Cardiac fibroblast (primary cell): ENCODE results near the gene PLCD4.

Experiments used
- DNase-seq, 2 donors: peaks; one replicate each; pipeline versions ENCODE4 v3.0.0 to v3.0.0-alpha.2; 2010; ENCODE audit warnings: low read depth in 2 of 2
- H3K4me3 ChIP-seq, 2 donors: replicated peaks in 1 of 2; 1 replicate in 1 of 2; 2 replicates in 1 of 2; pipeline ENCODE4 v1.5.1; 2011; ENCODE audit warnings: low read depth in 2 of 2, low read length in 2 of 2, mild to moderate bottlenecking in 2 of 2, moderate library complexity in 1 of 2
- CTCF ChIP-seq: IDR thresholded peaks from one replicate; pipeline ENCODE4 v1.5.1; 2011; ENCODE audit warnings: low read depth, mild to moderate bottlenecking, low read length, inconsistent platforms

The PLCD4 gene

DNA sequence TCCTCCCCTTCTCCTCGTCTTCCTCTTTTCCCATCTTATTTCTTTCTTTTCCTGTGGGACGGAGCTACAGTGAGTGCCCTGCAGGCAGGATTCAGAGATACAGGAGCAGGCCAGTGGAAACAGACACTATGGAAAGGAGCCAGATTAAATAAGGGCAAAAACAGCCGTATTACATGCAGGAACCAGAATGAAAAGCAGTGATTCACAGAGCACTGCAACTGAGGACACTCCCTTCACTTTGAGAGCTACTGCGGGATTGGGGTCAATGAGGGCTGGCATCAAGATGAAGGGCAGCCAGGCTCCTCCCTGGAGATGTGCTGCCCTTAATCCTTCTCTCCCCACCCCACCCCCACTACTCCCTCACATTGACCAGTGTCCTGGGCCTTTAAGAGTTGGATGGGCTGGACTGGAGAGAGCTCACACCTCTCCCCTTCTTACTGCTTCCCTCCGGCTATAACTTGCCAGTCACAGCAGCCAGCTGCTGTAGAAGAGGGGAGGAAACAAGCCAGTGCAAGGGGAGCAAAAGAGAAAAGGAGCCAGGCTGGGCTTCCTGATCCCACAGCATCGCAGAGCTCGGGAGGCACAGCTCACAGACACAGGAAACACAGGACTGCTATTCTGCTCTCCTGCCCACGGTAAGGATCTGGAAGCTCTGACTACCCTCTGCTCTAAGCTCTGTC lies at the start of gene PLCD4:
Gene PLCD4, plus strand, starts transcription at position 464 of the 680 bp plus-strand sequence. CDS start 7,841 bp downstream, outside the sequence.
- H3K4me3 ChIP-seq = peak within 1 kb of the TSS; percentile 35 to 37
- peak; percentile 31 for TF ChIP-seq CTCF
- DNase-seq = peak; percentile 75 to 86

DNA sequence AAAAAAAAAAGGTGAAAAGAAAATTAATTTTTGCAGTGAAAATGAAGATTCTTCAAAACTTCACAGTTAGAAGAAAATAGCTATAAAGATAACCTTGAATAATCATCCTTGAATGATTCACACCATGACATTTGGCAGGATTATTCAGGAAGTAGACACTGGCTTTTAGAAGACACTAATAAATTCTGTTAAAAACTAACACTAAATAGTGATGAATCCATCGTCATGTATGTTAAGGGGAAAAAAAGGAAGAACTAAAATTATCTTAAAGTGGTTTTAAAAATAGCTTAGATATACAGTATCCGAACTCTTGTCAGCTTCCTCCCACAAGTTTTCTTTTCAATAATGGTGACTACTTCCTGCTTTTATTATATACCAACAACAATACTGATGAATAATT lies 49.8 kb upstream of the PLCD4 start:
- no peak for TF ChIP-seq CTCF
- peak in 1 of 2 donors; percentile 2 for DNase-seq

DNA sequence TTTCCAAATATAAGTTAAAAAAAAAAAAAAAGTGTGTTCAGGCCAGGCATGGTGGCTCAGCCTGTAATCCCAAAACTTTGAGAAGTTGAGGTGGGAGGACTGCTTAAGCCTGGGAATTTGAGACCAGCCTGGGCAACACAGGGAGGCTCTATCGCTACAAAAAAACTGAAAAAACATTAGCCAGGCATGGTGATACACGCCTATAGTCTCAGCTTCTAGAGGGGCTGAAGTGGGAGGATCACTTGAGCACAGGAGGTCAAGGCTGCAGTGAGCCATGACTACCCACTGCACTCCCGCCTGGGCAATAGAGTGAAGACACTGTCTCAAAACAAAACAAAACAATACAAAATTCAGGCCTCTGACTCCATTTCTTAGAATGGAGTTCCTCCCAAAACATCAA lies 48.7 kb upstream of the PLCD4 start:
- DNase-seq = no peak
- no peak for TF ChIP-seq CTCF

More for the DNA sequence above, 49.8 kb upstream of the PLCD4 start:
- H3K4me3 ChIP-seq = no peak overlapping the region

DNA sequence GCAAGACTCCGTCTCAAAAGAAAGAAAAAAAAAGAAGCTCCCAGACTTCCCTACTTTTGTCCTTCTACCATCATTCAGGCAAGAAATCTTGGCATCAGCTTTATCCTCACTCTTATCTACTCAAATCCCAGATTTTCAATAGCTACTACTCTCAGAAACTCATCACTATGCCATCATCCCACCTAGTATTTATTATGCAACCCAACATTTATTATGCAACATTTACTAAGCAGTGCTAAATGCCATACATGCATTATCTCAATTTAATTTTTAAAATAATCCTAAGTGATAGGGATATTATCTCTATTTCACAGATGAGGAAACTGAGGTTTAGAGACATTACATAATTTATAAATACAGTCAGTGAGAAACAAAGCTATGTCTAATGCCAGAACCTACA lies 43.6 kb upstream of the PLCD4 start:
- no peak for TF ChIP-seq CTCF
- DNase-seq = no peak
- no peak overlapping the region for H3K4me3 ChIP-seq

More for the DNA sequence above, 48.7 kb upstream of the PLCD4 start:
- H3K4me3 ChIP-seq = no peak overlapping the region

- no peak overlapping the region for H3K4me3 ChIP-seq
- TF ChIP-seq CTCF = no peak
- DNase-seq = no peak
These were observed 41.4 kb upstream of the PLCD4 start for GRCh38 chr2:218566296-218566695.

DNA sequence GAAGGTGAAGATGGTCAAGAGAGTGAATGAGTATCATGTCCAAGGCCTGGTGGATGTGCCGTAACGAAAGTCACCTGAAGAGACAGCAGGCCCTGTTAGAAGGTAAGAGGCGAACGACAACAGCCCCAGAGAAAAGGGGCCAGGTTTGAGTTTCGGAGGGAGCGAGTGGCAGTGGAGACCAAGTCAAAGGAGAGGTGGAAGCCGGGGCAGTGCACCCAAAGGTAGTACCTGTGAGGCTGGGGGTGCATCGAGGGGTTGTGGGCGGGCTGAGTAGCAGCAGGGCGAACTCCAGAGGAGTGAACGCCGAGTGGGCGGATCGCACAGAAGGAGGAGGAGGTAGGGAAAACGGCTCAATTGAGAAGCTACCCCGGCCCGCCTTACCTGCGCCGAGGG lies 39.9 kb upstream of the PLCD4 start:
- TF ChIP-seq CTCF = no peak
- no peak for DNase-seq
- H3K4me3 ChIP-seq = peak overlapping the region; percentile 82 to 83
